Measurements from ENCODE around the gene HCLS1. TPM values are rescaled to one million over a fixed set of nuclear protein-coding genes. Genes with fewer than 3 reads are reported as not detected.
A peak's percentile ranks its signal among the peaks of the same experiment; 100 is the strongest.
"Not testable (repeated sequence)": the region's sequence is repeated elsewhere in the genome, so short reads cannot be mapped to it uniquely, and the experiment has no call there.

HCLS1 gene, protein sequence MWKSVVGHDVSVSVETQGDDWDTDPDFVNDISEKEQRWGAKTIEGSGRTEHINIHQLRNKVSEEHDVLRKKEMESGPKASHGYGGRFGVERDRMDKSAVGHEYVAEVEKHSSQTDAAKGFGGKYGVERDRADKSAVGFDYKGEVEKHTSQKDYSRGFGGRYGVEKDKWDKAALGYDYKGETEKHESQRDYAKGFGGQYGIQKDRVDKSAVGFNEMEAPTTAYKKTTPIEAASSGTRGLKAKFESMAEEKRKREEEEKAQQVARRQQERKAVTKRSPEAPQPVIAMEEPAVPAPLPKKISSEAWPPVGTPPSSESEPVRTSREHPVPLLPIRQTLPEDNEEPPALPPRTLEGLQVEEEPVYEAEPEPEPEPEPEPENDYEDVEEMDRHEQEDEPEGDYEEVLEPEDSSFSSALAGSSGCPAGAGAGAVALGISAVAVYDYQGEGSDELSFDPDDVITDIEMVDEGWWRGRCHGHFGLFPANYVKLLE
- 100 to 1,000 TPM; 240 to 248 TPM for total RNA-seq

DNA sequence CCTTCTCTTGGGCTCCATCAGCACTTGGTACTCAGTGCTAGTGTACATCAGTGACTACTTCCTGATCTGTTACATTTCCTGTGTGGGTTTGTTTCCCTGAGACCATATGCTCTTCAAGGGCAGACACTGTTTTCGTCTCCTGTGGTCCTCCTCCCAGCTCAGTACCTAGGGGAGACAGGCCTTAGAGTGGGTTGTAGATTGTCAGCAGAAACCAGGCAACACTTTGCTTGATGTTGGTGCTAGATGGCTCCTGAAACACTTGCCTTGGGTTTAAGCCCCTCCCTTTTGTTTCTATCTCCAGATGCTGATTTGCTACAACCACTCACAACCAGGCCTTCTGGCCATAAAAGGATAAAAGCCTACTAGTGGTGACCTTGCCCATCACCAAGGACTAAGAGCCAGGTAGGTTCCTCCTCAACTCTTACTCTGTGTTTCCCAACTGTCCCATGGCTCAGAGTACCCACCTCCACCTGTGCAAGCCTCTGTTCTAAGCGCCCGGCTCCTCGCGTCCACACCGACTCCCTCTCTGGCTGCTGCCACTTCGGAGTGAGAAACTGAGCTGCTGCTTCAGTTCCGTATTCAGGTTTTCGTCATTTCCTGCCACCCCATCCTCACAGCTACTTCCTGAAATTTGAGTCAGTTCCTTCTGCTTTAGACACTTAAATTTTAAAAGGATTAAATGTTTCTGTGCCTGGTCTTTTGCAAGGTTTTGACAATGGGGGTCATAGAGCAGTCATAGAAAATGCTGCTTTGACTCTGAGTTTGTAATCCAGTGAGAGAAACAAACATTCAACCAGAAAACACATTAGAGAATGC lies at the start of gene HCLS1:
Gene HCLS1 (minus strand): TSS at position 548 of the 816 bp plus-strand sequence. CDS start 2,556 bp downstream, outside the sequence.
- Mint-ChIP-seq H3K4me1 (ENCODE audit: low read depth) (peaks cover 53% of the 10 kb centered on the region), H3K4me3 (peak within 1 kb of the TSS; percentile 99), H3K27me3 (ENCODE audit: low read depth) (no peaks in the 10 kb centered on the region), H3K27ac (peak within 1 kb of the TSS; percentile 100), H3K36me3 (ENCODE audit: low read depth) (peaks cover 41% of the 10 kb centered on the region), H3K9me3 (no peaks in the 10 kb centered on the region)
- intact Hi-C loops (cut with micrococcal nuclease) = loop anchor here (1.0 to 10.0 kb wide), 15 partner anchors 11 to 1566 kb away; partner anchors contain the start of genes EAF2, GOLGB1, GSK3B and GTF2E1
- CTCF ChIA-PET = interaction anchor here (1.3 to 1.7 kb wide), 3 partner anchors 9 to 112 kb away, joined by 3 to 4 read pairs (median 3); no protein-coding TSS in a partner anchor
- DNase-seq = peak; percentile 82

DNA sequence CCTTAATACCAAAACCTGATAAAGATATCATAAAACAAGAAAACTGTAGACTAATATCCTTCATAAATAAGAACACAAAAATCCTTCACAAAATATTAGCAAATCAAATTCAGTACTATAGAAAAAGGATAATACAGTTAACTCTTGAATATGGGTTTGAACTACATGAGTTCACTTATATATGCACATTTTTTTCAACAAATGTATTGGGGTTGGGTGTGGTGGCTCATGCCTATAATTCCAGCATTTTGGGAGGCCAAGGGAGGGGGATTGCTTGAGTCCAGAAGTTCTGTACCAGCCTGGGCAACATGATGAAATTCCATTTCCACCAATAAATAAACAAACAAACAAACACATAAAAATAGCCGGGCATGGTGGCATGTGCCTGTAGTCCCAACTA lies 49.6 kb upstream of the HCLS1 start:
- no peak overlapping the region for H3K27ac Mint-ChIP-seq
- no peak overlapping the region for H3K4me3 Mint-ChIP-seq
- no peaks in the 10 kb centered on the region for H3K27me3 Mint-ChIP-seq (ENCODE audit: low read depth)
- peaks cover 21% of the 10 kb centered on the region for H3K36me3 Mint-ChIP-seq (ENCODE audit: low read depth)
- no peaks in the 10 kb centered on the region for H3K4me1 Mint-ChIP-seq (ENCODE audit: low read depth)
- CTCF ChIA-PET = no interaction called here
- no peak for DNase-seq
- no peaks in the 10 kb centered on the region for H3K9me3 Mint-ChIP-seq
- intact Hi-C loops (cut with micrococcal nuclease) = no loop called here

DNA sequence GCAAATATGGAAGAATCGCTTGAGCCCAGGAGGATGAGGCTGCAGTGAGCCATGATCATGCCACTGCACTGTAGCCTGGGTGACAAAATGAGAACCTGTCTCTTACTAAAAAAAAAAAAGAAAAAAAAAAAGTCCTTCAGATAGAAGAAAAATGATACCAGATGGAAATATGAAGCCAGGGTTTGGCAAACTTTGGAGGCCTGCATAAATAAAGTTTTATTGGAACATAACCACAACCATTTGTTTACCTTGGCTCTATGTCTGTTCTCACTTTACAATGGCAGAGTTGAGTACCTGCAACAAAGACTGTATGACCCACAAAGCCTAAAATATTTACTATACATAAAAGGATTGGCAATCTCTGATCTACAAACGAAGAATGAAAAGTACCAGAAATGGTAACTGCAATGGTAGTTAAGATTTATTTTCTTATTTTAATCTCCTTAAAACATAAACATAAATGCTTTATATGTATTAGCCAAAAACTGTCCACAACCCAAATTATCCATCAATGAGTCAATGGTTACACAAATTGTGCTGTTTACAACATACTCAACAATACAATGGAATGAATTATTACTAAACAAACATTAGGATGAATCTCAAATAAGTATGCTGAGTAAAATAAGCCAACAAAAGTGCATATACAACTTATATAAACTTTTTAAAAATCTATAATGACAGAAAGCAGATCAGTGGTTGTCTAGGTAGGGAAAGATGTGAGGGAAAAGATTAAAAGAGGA lies 47.0 kb upstream of the HCLS1 start:
- intact Hi-C loops (cut with micrococcal nuclease) = no loop called here
- CTCF ChIA-PET = no interaction called here
- H3K36me3 Mint-ChIP-seq (ENCODE audit: low read depth) = peaks cover 16% of the 10 kb centered on the region
- H3K27me3 Mint-ChIP-seq (ENCODE audit: low read depth) = no peaks in the 10 kb centered on the region
- H3K27ac Mint-ChIP-seq = no peak overlapping the region
- H3K4me1 Mint-ChIP-seq (ENCODE audit: low read depth) = no peaks in the 10 kb centered on the region
- H3K9me3 Mint-ChIP-seq = no peaks in the 10 kb centered on the region
- no peak for DNase-seq
- no peak overlapping the region for H3K4me3 Mint-ChIP-seq

DNA sequence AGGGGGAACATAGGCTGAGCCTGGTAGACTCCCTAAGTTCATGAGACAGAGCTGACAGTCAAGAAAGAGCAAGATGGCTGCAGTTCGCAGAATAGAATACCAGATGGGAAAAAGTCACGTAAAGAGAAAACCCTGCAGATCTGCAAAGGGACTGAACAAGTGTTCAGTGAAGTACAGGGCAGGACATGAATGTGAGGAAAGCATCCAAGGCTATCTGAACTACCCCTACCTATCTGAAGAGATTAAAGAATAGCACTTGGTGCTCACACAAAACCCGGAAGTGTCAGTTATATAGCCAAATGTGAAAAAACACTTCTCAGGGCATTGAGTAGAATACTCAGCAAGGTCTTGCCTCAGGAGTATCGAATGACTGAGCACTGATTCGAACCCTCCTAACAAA lies 44.8 kb upstream of the HCLS1 start:
- CTCF ChIA-PET = interaction anchor here (0.7 kb wide), 1 partner anchor 11 kb away, joined by 3 read pairs; no protein-coding TSS in a partner anchor
- peaks cover 18% of the 10 kb centered on the region for H3K36me3 Mint-ChIP-seq (ENCODE audit: low read depth)
- intact Hi-C loops (cut with micrococcal nuclease) = no loop called here
- H3K27ac Mint-ChIP-seq = no peak overlapping the region
- no peaks in the 10 kb centered on the region for H3K4me1 Mint-ChIP-seq (ENCODE audit: low read depth)
- DNase-seq = no peak
- no peaks in the 10 kb centered on the region for H3K9me3 Mint-ChIP-seq
- no peak overlapping the region for H3K4me3 Mint-ChIP-seq
- no peaks in the 10 kb centered on the region for H3K27me3 Mint-ChIP-seq (ENCODE audit: low read depth)

DNA sequence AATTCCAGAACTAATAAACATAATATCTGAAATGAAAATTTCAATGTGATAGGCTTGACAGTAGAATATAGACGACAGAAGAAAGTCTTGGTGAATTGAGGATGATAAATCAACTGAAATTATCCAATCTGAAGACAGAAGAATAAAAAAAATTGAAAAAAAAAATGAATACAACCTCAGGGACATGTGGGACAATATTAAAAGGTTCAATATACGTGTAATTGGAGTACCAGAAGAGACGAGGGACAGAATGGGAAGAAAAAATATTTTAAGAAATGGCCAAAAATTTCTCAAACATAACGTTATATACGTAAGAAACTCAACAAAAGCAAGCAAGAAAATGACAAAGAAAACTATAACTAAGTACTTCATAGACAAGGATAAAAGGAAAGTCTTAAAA lies 43.3 kb upstream of the HCLS1 start:
- CTCF ChIA-PET = no interaction called here
- Mint-ChIP-seq H3K4me3 (no peak overlapping the region), H3K4me1 (ENCODE audit: low read depth) (no peaks in the 10 kb centered on the region), H3K9me3 (no peaks in the 10 kb centered on the region), H3K27ac (no peak overlapping the region), H3K27me3 (ENCODE audit: low read depth) (no peaks in the 10 kb centered on the region), H3K36me3 (ENCODE audit: low read depth) (peaks cover 16% of the 10 kb centered on the region)
- no peak for DNase-seq
- intact Hi-C loops (cut with micrococcal nuclease) = no loop called here

DNA sequence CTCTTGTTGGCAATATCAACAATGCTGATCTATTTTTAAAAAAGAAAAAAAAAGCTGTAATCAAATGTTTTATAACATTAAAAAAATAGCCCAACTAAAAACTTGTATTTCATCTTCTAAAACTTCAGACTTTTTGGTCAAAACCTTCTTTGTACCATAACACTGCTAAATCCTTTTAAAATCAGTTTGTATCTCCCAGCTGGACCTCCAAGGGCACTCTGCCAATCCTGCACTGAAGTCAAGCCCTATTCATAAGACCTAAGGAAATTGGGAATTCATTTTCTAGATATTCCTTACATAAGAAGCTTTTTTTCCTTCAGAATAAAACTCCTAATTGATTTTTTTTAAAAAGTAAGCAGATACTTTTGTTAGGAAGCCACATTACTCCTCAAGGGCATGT lies 38.2 kb upstream of the HCLS1 start:
- no peak for DNase-seq
- Mint-ChIP-seq H3K4me1 (ENCODE audit: low read depth) (no peaks in the 10 kb centered on the region), H3K36me3 (ENCODE audit: low read depth) (peaks cover 24% of the 10 kb centered on the region), H3K27ac (no peak overlapping the region), H3K27me3 (ENCODE audit: low read depth) (no peaks in the 10 kb centered on the region), H3K4me3 (no peak overlapping the region), H3K9me3 (no peaks in the 10 kb centered on the region)
- intact Hi-C loops (cut with micrococcal nuclease) = no loop called here
- CTCF ChIA-PET = interaction anchor here (0.6 kb wide), 2 partner anchors 16 to 685 kb away, joined by 3 read pairs; partner anchors contain the start of gene FAM162A

DNA sequence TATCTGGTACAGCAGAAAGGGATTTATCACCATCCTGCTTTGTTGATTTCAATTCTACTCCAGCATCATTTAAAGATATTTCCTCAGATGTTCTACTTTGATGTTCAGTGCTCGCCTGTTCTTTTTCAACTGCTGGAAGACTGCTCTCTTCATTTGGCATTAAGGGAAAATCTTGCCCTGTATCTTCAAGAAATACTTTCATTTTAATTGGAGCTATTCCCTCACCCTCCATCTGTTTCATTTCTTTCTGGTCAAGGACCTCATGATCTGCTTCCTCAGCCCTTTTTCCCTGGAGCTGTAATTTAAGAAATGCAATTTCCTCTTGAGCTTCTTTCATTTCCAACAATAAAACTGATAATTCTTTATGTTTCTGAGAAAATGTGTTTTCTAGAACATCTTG lies 37.8 kb upstream of the HCLS1 start:
- H3K4me1 Mint-ChIP-seq (ENCODE audit: low read depth) = no peaks in the 10 kb centered on the region
- intact Hi-C loops (cut with micrococcal nuclease) = no loop called here
- no peaks in the 10 kb centered on the region for H3K9me3 Mint-ChIP-seq
- no peak overlapping the region for H3K27ac Mint-ChIP-seq
- CTCF ChIA-PET = interaction anchor here (0.6 kb wide), 1 partner anchor 686 kb away, joined by 3 read pairs; the partner anchor contains the start of gene FAM162A
- peaks cover 22% of the 10 kb centered on the region for H3K36me3 Mint-ChIP-seq (ENCODE audit: low read depth)
- no peak for DNase-seq
- H3K4me3 Mint-ChIP-seq = no peak overlapping the region
- H3K27me3 Mint-ChIP-seq (ENCODE audit: low read depth) = no peaks in the 10 kb centered on the region

DNA sequence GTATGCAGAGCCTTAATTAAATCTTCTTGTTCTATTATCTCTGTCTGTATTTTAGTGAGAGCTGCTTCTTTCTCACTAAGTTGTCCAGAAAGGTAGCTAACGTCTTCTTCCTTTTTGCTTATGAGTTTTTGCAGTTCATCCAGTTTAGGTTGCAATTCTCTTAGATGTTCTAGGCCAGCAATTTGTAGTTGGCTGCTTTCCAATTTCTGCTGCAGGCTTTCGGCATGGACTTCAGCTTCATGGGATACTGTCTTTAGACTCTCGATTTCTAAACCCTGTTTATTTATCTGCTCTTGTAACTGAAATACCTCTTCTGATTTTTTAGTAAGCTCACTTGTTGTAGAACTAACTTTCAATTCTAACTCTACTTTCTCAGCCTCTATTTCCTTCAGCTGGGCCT lies 35.5 kb upstream of the HCLS1 start:
- DNase-seq = no peak
- Mint-ChIP-seq H3K9me3 (no peaks in the 10 kb centered on the region), H3K4me1 (ENCODE audit: low read depth) (peaks cover 2% of the 10 kb centered on the region), H3K27ac (no peak overlapping the region), H3K27me3 (ENCODE audit: low read depth) (no peaks in the 10 kb centered on the region), H3K4me3 (no peak overlapping the region), H3K36me3 (ENCODE audit: low read depth) (peaks cover 35% of the 10 kb centered on the region)
- CTCF ChIA-PET = no interaction called here
- intact Hi-C loops (cut with micrococcal nuclease) = no loop called here

DNA sequence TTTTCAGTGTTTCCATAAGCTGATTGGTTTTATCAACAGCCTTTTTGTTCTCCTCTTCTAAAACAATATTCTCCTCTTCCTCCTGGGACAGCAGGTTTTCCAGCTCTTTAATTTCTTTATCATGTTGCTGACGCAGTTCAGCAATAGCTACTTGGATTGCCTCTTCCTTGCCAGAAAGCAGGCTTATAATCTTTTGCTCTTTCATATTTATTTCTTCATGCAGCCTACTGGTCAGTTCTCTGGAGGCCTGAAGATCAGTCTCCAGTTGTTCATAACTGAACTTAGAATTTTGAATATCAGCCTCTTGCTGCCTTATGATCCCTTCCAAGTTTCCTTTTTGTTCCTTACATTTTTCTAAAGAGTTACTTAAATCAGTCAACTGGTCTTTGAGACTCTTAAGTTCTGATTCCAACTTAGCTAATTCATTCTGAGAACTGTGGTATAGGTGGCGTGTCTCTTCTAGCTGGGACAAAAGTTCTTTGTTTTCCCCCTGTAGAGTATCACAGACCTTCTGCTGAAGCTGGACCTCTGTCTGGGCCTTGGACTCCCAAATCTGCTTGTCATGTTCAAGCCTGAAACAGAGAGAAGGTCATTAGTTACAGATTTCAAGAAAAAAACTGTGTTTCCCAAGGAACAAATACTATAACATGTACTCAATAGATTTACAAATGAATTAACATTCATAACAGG lies 31.5 kb upstream of the HCLS1 start:
- intact Hi-C loops (cut with micrococcal nuclease) = no loop called here
- Mint-ChIP-seq H3K9me3 (no peaks in the 10 kb centered on the region), H3K4me1 (ENCODE audit: low read depth) (peaks cover 7% of the 10 kb centered on the region), H3K36me3 (ENCODE audit: low read depth) (peaks cover 35% of the 10 kb centered on the region), H3K27me3 (ENCODE audit: low read depth) (no peaks in the 10 kb centered on the region), H3K27ac (no peak overlapping the region), H3K4me3 (no peak overlapping the region)
- no peak for DNase-seq
- CTCF ChIA-PET = no interaction called here

DNA sequence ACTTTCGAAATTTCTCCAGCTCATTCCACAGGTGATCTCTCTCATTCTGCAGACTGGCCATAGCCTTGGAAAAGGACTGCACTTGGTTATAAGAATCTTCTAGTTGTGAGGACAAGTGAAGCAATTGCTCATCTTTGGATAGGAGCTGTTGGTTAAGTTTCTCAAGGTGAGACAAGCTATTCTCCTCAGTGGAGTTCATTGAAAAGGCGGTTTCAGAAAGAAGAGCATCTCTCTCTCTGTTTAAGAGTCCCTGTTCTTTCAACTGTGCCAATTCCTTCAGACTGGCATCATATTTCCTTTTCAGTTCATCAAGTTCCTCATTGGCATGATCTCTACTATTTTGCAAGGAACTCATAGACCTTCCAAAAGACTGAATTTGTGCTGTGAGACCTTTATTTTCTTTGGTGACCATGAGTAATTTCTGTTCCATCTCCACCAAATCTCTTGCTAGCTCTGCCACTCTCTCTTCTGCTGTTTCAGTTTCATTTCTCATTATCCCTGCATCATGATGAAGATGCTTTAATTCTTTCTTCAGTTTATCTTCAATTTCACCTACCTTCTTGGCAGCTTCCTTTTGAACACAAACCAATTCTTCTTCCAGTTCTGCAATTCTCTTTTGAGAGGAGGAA lies 30.2 kb upstream of the HCLS1 start:
- intact Hi-C loops (cut with micrococcal nuclease) = no loop called here
- no peak for DNase-seq
- peak overlapping the region; percentile 44 for H3K27ac Mint-ChIP-seq
- no peak overlapping the region for H3K4me3 Mint-ChIP-seq
- H3K27me3 Mint-ChIP-seq (ENCODE audit: low read depth) = no peaks in the 10 kb centered on the region
- CTCF ChIA-PET = interaction anchor here (0.5 to 1.6 kb wide), 3 partner anchors 9 to 418 kb away, joined by 3 to 6 read pairs (median 4); no protein-coding TSS in a partner anchor
- H3K9me3 Mint-ChIP-seq = peaks cover 4% of the 10 kb centered on the region
- peaks cover 43% of the 10 kb centered on the region for H3K36me3 Mint-ChIP-seq (ENCODE audit: low read depth)
- peaks cover 7% of the 10 kb centered on the region for H3K4me1 Mint-ChIP-seq (ENCODE audit: low read depth)

DNA sequence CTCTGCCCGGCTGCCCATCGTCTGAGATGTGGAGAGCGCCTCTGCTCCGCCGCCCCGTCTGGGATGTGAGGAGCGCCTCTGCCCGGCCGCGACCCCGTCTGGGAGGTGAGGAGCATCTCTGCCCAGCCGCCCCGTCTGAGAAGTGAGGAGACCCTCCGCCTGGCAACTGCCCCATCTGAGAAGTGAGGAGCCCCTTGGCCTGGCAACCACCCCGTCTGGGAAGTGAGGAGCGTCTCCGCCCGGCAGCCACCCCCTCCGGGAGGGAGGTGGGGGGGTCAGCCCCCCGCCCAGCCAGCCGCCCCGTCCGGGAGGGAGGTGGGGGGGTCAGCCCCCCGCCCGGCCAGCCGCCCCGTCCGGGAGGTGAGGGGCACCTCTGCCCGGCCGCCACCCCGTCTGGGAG lies 28.0 kb upstream of the HCLS1 start:
- H3K9me3 Mint-ChIP-seq = peaks cover 10% of the 10 kb centered on the region
- DNase-seq; CTCF ChIA-PET; H3K4me1 Mint-ChIP-seq (ENCODE audit: low read depth); H3K27me3 Mint-ChIP-seq (ENCODE audit: low read depth); H3K4me3 Mint-ChIP-seq; intact Hi-C loops (cut with micrococcal nuclease); H3K27ac Mint-ChIP-seq: not testable (repeated sequence)
- peaks cover 56% of the 10 kb centered on the region for H3K36me3 Mint-ChIP-seq (ENCODE audit: low read depth)

Measured in activated naive CD4-positive, alpha-beta T cell treated with anti-CD3 and anti-CD28 coated beads for 36 hours (primary cell).